Left lobe of liver (tissue), 1 donor: ENCODE data around the gene TMEM88. TPM values are rescaled to one million over a fixed set of nuclear protein-coding genes. Genes with fewer than 3 reads are reported as not detected.

ENCODE experiments used
- total RNA-seq: library from RNA; stranded (reverse); gene quantifications from one replicate; pipeline ENCODE4 v1.2.1, GENCODE V29; 2021
- donor health status: DM: no; HTN: yes; CAD: no.

The TMEM88 gene
- total RNA-seq, 1 donor from 2014 or later: 1.3 TPM

Other genes starting within 250 kb of the TMEM88 start
- gene FXR2, start 240.2 kb upstream of the TMEM88 start, total RNA-seq: 19.0 TPM
- gene SAT2, start 227.2 kb upstream of the TMEM88 start, total RNA-seq: 100 TPM
- gene SHBG, start 224.9 kb upstream of the TMEM88 start, total RNA-seq: 4.6 TPM
- gene ATP1B2, start 204.1 kb upstream of the TMEM88 start, total RNA-seq: 1.3 TPM
- gene TP53, start 167.6 kb upstream of the TMEM88 start, total RNA-seq: 13.6 TPM
- gene WRAP53, start 166.6 kb upstream of the TMEM88 start, total RNA-seq: 4.9 TPM
- 0.63 TPM for gene EFNB3, start 149.9 kb upstream of the TMEM88 start, total RNA-seq
- gene DNAH2, start 137.3 kb upstream of the TMEM88 start, total RNA-seq: 0.15 TPM
- 18.1 TPM for gene KDM6B, start 20.8 kb upstream of the TMEM88 start, total RNA-seq
- gene NAA38, start 2.5 kb downstream of the TMEM88 start, total RNA-seq: 33.5 TPM
- gene CYB5D1, start 2.9 kb downstream of the TMEM88 start, total RNA-seq: 12.4 TPM
- 5.7 TPM for gene CHD3, start 33.7 kb downstream of the TMEM88 start, total RNA-seq
- gene RNF227, start 61.2 kb downstream of the TMEM88 start, total RNA-seq: 0.23 TPM
- gene KCNAB3, start 74.8 kb downstream of the TMEM88 start, total RNA-seq: 1.3 TPM
- 41.1 TPM for gene TRAPPC1, start 76.9 kb downstream of the TMEM88 start, total RNA-seq
- gene CNTROB, start 77.1 kb downstream of the TMEM88 start, total RNA-seq: 8.9 TPM
- gene GUCY2D, start 147.5 kb downstream of the TMEM88 start, total RNA-seq: 0.05 TPM
- 0.35 TPM for gene ALOX15B, start 184.0 kb downstream of the TMEM88 start, total RNA-seq
- gene ALOX12B, start 232.7 kb downstream of the TMEM88 start, total RNA-seq: not detected